Measurements from ENCODE around the gene GPR137B. TPM values are rescaled to one million over a fixed set of nuclear protein-coding genes. Genes with fewer than 3 reads are reported as not detected.
"Not testable (repeated sequence)": the region's sequence is repeated elsewhere in the genome, so short reads cannot be mapped to it uniquely, and the experiment has no call there.

GPR137B gene
- total and polyA plus RNA-seq, 5 experiments from 2014 or later, result 3.6 to 10.2 (median 8.1) TPM

- no peak for ATAC-seq
- Mint-ChIP-seq H3K4me1 (peaks cover 12 to 44% (median 26%) of the 10 kb centered on the region in 4 donors), H3K27ac (no peak overlapping the region), H3K27me3 (no peaks in the 10 kb centered on the region), H3K9me3 (no peaks in the 10 kb centered on the region), H3K36me3 (peaks cover 0 to 6% (median 0%) of the 10 kb centered on the region in 3 donors), H3K4me3 (no peak overlapping the region)
- no peak for DNase-seq
- POLR2A ChIA-PET, result no interaction called here
These were observed 8.1 kb downstream of the GPR137B start for GRCh38 chr1:236150311-236150955.

GRCh38 chr1:236150986-236151385, 8.6 kb downstream of the GPR137B start:
- peaks cover 0 to 3% (median 0%) of the 10 kb centered on the region in 3 donors for H3K36me3 Mint-ChIP-seq

GRCh38 chr1:236151739-236152424, 9.5 kb downstream of the GPR137B start:
- ATAC-seq, result no peak

More at GRCh38 chr1:236150986-236151385, 8.6 kb downstream of the GPR137B start:
- Mint-ChIP-seq H3K9me3 (no peaks in the 10 kb centered on the region), H3K27me3 (no peaks in the 10 kb centered on the region), H3K4me1 (peaks cover 15 to 46% (median 28%) of the 10 kb centered on the region in 4 donors), H3K4me3 (no peak overlapping the region), H3K27ac (no peak overlapping the region)
- POLR2A ChIA-PET, result no interaction called here
- no peak for ATAC-seq
- no peak for DNase-seq

GRCh38 chr1:236154126-236154525, 11.8 kb downstream of the GPR137B start:
- H3K4me3 Mint-ChIP-seq, result no peak overlapping the region
- DNase-seq (no peak), ATAC-seq (no peak)
- POLR2A ChIA-PET, result no interaction called here
- H3K4me1 Mint-ChIP-seq, result peaks cover 12 to 31% (median 23%) of the 10 kb centered on the region in 4 donors
- no peak overlapping the region for H3K27ac Mint-ChIP-seq
- H3K9me3 Mint-ChIP-seq, result peaks cover 0 to 7% (median 0%) of the 10 kb centered on the region in 9 donors
- no peaks in the 10 kb centered on the region for H3K36me3 Mint-ChIP-seq
- no peaks in the 10 kb centered on the region for H3K27me3 Mint-ChIP-seq

More at GRCh38 chr1:236151739-236152424, 9.5 kb downstream of the GPR137B start:
- Mint-ChIP-seq H3K27me3 (no peaks in the 10 kb centered on the region), H3K36me3 (no peaks in the 10 kb centered on the region), H3K27ac (no peak overlapping the region), H3K4me1 (peaks cover 18 to 43% (median 27%) of the 10 kb centered on the region in 4 donors), H3K9me3 (no peaks in the 10 kb centered on the region), H3K4me3 (no peak overlapping the region)
- DNase-seq, result no peak
- POLR2A ChIA-PET, result no interaction called here

- H3K9me3 Mint-ChIP-seq, result peaks cover 0 to 13% (median 0%) of the 10 kb centered on the region in 9 donors
- H3K36me3 Mint-ChIP-seq, result no peaks in the 10 kb centered on the region
- no peak for DNase-seq
- no peaks in the 10 kb centered on the region for H3K27me3 Mint-ChIP-seq
- no peak for ATAC-seq
- POLR2A ChIA-PET, result no interaction called here
- peak overlapping the region in 1 of 10 donors; percentile 41 for H3K27ac Mint-ChIP-seq
- no peak overlapping the region for H3K4me3 Mint-ChIP-seq
- peaks cover 8 to 30% (median 20%) of the 10 kb centered on the region in 4 donors for H3K4me1 Mint-ChIP-seq
These were observed 12.5 kb downstream of the GPR137B start for GRCh38 chr1:236154671-236155398.

GRCh38 chr1:236155399-236155767, 13.0 kb downstream of the GPR137B start:
- Mint-ChIP-seq H3K36me3 (peaks cover 0 to 2% (median 1%) of the 10 kb centered on the region in 3 donors), H3K9me3 (peaks cover 0 to 14% (median under 1%) of the 10 kb centered on the region in 9 donors), H3K4me1 (peaks cover 5 to 35% (median 17%) of the 10 kb centered on the region in 4 donors), H3K27me3 (no peaks in the 10 kb centered on the region), H3K27ac (peak overlapping the region in 1 of 10 donors; percentile 85), H3K4me3 (peak overlapping the region in 1 of 10 donors; percentile 14)
- POLR2A ChIA-PET, result no interaction called here
- DNase-seq (no peak), ATAC-seq (no peak)

- POLR2A ChIA-PET, result no interaction called here
- Mint-ChIP-seq H3K4me3 (no peak overlapping the region), H3K4me1 (peaks cover 7 to 36% (median 18%) of the 10 kb centered on the region in 4 donors), H3K27ac (peak overlapping the region in 1 of 10 donors; percentile 86), H3K9me3 (peaks cover 0 to 20% (median 7%) of the 10 kb centered on the region in 9 donors), H3K27me3 (no peaks in the 10 kb centered on the region), H3K36me3 (peaks cover 4 to 7% (median 6%) of the 10 kb centered on the region in 3 donors)
- DNase-seq, result no peak
- ATAC-seq, result no peak
These were observed 13.6 kb downstream of the GPR137B start for GRCh38 chr1:236155841-236156503.

- POLR2A ChIA-PET, result no interaction called here
- H3K9me3 Mint-ChIP-seq, result peaks cover 0 to 27% (median 14%) of the 10 kb centered on the region in 9 donors
- peaks cover 7 to 36% (median 22%) of the 10 kb centered on the region in 4 donors for H3K4me1 Mint-ChIP-seq
- peak overlapping the region in 2 of 10 donors; percentile 28 to 50 for H3K4me3 Mint-ChIP-seq
- peaks cover 6 to 14% (median 11%) of the 10 kb centered on the region in 3 donors for H3K36me3 Mint-ChIP-seq
- peak overlapping the region in 2 of 10 donors; percentile 32 to 76 for H3K27ac Mint-ChIP-seq
- H3K27me3 Mint-ChIP-seq, result no peaks in the 10 kb centered on the region
- DNase-seq (peak in 2 of 10 donors; percentile 13 to 25), ATAC-seq (peak in 1 of 2 donors; percentile 44)
These were observed 14.3 kb downstream of the GPR137B start for GRCh38 chr1:236156512-236157208.

- POLR2A ChIA-PET, H3K27ac Mint-ChIP-seq, H3K27me3 Mint-ChIP-seq, ATAC-seq, H3K4me3 Mint-ChIP-seq, DNase-seq: not testable (repeated sequence)
- Mint-ChIP-seq H3K36me3 (peaks cover 8 to 20% (median 15%) of the 10 kb centered on the region in 3 donors), H3K4me1 (peaks cover 7 to 36% (median 23%) of the 10 kb centered on the region in 4 donors), H3K9me3 (peaks cover 0 to 32% (median 18%) of the 10 kb centered on the region in 9 donors)
These were observed 15.7 kb downstream of the GPR137B start for GRCh38 chr1:236158072-236158471.

- POLR2A ChIA-PET, result no interaction called here
- Mint-ChIP-seq H3K27ac (peak overlapping the region in 1 of 10 donors; percentile 37), H3K27me3 (no peaks in the 10 kb centered on the region), H3K4me1 (peaks cover 7 to 41% (median 27%) of the 10 kb centered on the region in 4 donors), H3K4me3 (no peak overlapping the region), H3K9me3 (peaks cover 0 to 38% (median 18%) of the 10 kb centered on the region in 9 donors), H3K36me3 (peaks cover 11 to 20% (median 19%) of the 10 kb centered on the region in 3 donors)
- DNase-seq, result no peak
- no peak for ATAC-seq
These were observed 16.4 kb downstream of the GPR137B start for GRCh38 chr1:236158719-236159118.

GRCh38 chr1:236159704-236160539, 17.6 kb downstream of the GPR137B start:
- Mint-ChIP-seq H3K4me3 (peak overlapping the region in 2 of 10 donors; percentile 36 to 75), H3K27me3 (no peaks in the 10 kb centered on the region), H3K27ac (peak overlapping the region in 3 of 10 donors; percentile 41 to 79 (median 76)), H3K4me1 (peaks cover 11 to 47% (median 32%) of the 10 kb centered on the region in 4 donors), H3K9me3 (peaks cover 0 to 41% (median 18%) of the 10 kb centered on the region in 9 donors), H3K36me3 (peaks cover 17 to 23% (median 20%) of the 10 kb centered on the region in 3 donors)
- ATAC-seq, result no peak
- DNase-seq, result no peak
- POLR2A ChIA-PET, result interaction anchor here (0.7 kb wide), 1 partner anchor 124 kb away, joined by 3 read pairs; no protein-coding TSS in a partner anchor
